Hematopoietic multipotent progenitor cell treated with erythropoietin and hydrocortisone succinate and interleukin-3 and kit ligand, for 17 days (in vitro differentiated cells): ENCODE measurements around the gene LYPLAL1.
"Not testable (repeated sequence)": the region's sequence is repeated elsewhere in the genome, so short reads cannot be mapped to it uniquely, and the experiment has no call there.

Source experiments
- DNase-seq: peaks from one replicate; pipeline ENCODE4 v3.0.0-alpha.2; 2015; ENCODE audit warnings: low spot score

Gene LYPLAL1

GRCh38 chr1:219215477-219215876, 41.8 kb downstream of the LYPLAL1 start:
- DNase-seq: no peak

GRCh38 chr1:219220945-219221344, 47.3 kb downstream of the LYPLAL1 start:
- DNase-seq: no peak

GRCh38 chr1:219223496-219223895, 49.8 kb downstream of the LYPLAL1 start:
- no peak for DNase-seq

GRCh38 chr1:219226196-219226595, 52.5 kb downstream of the LYPLAL1 start:
- DNase-seq: no peak

GRCh38 chr1:219227360-219228057, 53.8 kb downstream of the LYPLAL1 start:
- DNase-seq: no peak

- no peak for DNase-seq
Observed at GRCh38 chr1:219228058-219228419, 54.4 kb downstream of the LYPLAL1 start.

GRCh38 chr1:219232890-219233289, 59.2 kb downstream of the LYPLAL1 start:
- DNase-seq: no peak

- no peak for DNase-seq
Observed at GRCh38 chr1:219235903-219236481, 62.3 kb downstream of the LYPLAL1 start.

- DNase-seq: no peak
Observed at GRCh38 chr1:219236933-219237610, 63.4 kb downstream of the LYPLAL1 start.

- no peak for DNase-seq
Observed at GRCh38 chr1:219239518-219239917, 65.8 kb downstream of the LYPLAL1 start.

- no peak for DNase-seq
Observed at GRCh38 chr1:219244864-219245263, 71.2 kb downstream of the LYPLAL1 start.

GRCh38 chr1:219247441-219247840, 73.8 kb downstream of the LYPLAL1 start:
- no peak for DNase-seq

GRCh38 chr1:219250468-219250867, 76.8 kb downstream of the LYPLAL1 start:
- DNase-seq: not testable (repeated sequence)

GRCh38 chr1:219257751-219258150, 84.1 kb downstream of the LYPLAL1 start:
- no peak for DNase-seq

- DNase-seq: no peak
Observed at GRCh38 chr1:219261454-219261853, 87.8 kb downstream of the LYPLAL1 start.
